PFSK-1 (cell line): ENCODE data around the gene SLC35D3.

Experiments
- POLR2AphosphoS5 ChIP-seq: IDR thresholded peaks from 2 replicates; pipeline ENCODE4 v1.6.1; 2012; ENCODE audit warnings: low read depth, mild to moderate bottlenecking, control low read depth, low read length, moderate library complexity
- SIN3A ChIP-seq: IDR thresholded peaks from 2 replicates; pipeline ENCODE4 v1.6.1; 2012; ENCODE audit warnings: mild to moderate bottlenecking, low read length, moderate library complexity, borderline replicate concordance; ENCODE audit not compliant: insufficient read depth
- TAF1 ChIP-seq: IDR thresholded peaks from 2 replicates; pipeline ENCODE4 v1.6.1; 2012; ENCODE audit warnings: low read length, control low read depth, borderline replicate concordance; ENCODE audit not compliant: insufficient read depth
- TF ChIP-seq, protein P1 (sequence below), 2 experiments: IDR thresholded peaks; 2 replicates each; pipeline versions ENCODE4 v1.6.1 to v1.8.0; 2011 to 2012; ENCODE audit warnings: low read depth in 2 of 2, low read length in 2 of 2, control low read depth in 1 of 2, inconsistent platforms in 1 of 2, mild to moderate bottlenecking in 1 of 2, moderate library complexity in 1 of 2; ENCODE audit not compliant: insufficient read depth in 1 of 2

DNA sequence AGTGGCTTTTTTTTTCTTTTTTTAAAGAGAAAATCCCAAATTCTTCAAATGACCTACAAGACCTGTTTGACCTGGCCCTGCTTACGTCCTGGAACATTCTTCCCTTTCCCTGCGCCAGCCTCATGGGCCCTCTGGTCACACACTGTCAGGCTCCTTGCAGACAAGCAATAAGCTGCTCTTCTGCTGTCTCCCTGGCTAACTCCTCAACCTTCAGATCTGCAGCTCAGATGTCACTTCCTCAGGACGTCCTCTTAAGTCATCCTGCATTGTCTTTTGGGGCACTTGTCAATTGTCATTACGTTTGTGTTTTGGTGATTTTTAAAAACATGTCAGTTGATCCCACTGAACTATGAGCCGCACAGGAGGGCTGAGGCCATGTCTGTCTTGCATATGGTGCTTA lies 28.9 kb upstream of the SLC35D3 start:
- TF ChIP-seq POLR2AphosphoS5 (no peak), TAF1 (no peak), SIN3A (no peak)
- TF ChIP-seq, protein P1, sequence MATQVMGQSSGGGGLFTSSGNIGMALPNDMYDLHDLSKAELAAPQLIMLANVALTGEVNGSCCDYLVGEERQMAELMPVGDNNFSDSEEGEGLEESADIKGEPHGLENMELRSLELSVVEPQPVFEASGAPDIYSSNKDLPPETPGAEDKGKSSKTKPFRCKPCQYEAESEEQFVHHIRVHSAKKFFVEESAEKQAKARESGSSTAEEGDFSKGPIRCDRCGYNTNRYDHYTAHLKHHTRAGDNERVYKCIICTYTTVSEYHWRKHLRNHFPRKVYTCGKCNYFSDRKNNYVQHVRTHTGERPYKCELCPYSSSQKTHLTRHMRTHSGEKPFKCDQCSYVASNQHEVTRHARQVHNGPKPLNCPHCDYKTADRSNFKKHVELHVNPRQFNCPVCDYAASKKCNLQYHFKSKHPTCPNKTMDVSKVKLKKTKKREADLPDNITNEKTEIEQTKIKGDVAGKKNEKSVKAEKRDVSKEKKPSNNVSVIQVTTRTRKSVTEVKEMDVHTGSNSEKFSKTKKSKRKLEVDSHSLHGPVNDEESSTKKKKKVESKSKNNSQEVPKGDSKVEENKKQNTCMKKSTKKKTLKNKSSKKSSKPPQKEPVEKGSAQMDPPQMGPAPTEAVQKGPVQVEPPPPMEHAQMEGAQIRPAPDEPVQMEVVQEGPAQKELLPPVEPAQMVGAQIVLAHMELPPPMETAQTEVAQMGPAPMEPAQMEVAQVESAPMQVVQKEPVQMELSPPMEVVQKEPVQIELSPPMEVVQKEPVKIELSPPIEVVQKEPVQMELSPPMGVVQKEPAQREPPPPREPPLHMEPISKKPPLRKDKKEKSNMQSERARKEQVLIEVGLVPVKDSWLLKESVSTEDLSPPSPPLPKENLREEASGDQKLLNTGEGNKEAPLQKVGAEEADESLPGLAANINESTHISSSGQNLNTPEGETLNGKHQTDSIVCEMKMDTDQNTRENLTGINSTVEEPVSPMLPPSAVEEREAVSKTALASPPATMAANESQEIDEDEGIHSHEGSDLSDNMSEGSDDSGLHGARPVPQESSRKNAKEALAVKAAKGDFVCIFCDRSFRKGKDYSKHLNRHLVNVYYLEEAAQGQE (IDR thresholded peaks at IDR 0.05; ENCODE audit: insufficient read depth in 1 of 2, low read depth in 2 of 2, low read length in 2 of 2) = no peak
